Gastroesophageal sphincter (tissue), 3 donors: ENCODE measurements around the gene DDX28.

Source experiments
- EP300 ChIP-seq: sonication (generic); formaldehyde crosslinking; IDR thresholded peaks from one replicate; pipeline ENCODE4 v1.6.1; 2017; ENCODE audit warnings: antibody characterized with exemption, mild to moderate bottlenecking
- POLR2A ChIP-seq, 2 donors: fragments of 450-650 bp; IDR thresholded peaks; one replicate each; pipeline ENCODE4 v1.6.1; 2017; ENCODE audit warnings: antibody characterized with exemption in 2 of 2, mild to moderate bottlenecking in 2 of 2, moderate library complexity in 1 of 2
- POLR2AphosphoS5 ChIP-seq: sonication (generic); formaldehyde crosslinking; IDR thresholded peaks from one replicate; pipeline ENCODE4 v1.6.1; 2017; ENCODE audit warnings: antibody characterized with exemption
- TF ChIP-seq, protein P1 (sequence below), 4 experiments: fragments of 200-600 bp in 2 of 4; fragments of 450-650 bp in 2 of 4; sonication (generic) in 1 of 4; IDR thresholded peaks; one replicate each; pipeline ENCODE4 v1.5.1; 2017 to 2019; ENCODE audit warnings: antibody characterized with exemption in 4 of 4, mild to moderate bottlenecking in 2 of 4, moderate library complexity in 2 of 4

GRCh38 chr16:67977469-67978227 is 45.4 kb downstream of the DDX28 start:
- TF ChIP-seq, protein P1, sequence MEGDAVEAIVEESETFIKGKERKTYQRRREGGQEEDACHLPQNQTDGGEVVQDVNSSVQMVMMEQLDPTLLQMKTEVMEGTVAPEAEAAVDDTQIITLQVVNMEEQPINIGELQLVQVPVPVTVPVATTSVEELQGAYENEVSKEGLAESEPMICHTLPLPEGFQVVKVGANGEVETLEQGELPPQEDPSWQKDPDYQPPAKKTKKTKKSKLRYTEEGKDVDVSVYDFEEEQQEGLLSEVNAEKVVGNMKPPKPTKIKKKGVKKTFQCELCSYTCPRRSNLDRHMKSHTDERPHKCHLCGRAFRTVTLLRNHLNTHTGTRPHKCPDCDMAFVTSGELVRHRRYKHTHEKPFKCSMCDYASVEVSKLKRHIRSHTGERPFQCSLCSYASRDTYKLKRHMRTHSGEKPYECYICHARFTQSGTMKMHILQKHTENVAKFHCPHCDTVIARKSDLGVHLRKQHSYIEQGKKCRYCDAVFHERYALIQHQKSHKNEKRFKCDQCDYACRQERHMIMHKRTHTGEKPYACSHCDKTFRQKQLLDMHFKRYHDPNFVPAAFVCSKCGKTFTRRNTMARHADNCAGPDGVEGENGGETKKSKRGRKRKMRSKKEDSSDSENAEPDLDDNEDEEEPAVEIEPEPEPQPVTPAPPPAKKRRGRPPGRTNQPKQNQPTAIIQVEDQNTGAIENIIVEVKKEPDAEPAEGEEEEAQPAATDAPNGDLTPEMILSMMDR (IDR thresholded peaks at IDR 0.05) = no peak
- no peak for TF ChIP-seq EP300
- no peak for TF ChIP-seq POLR2AphosphoS5
- no peak for TF ChIP-seq POLR2A (IDR thresholded peaks at IDR 0.05)
